Endothelial cell of umbilical vein (primary cell): ENCODE results near the gene TLE1.
"Not testable (repeated sequence)": the region's sequence is repeated elsewhere in the genome, so short reads cannot be mapped to it uniquely, and the experiment has no call there.

Experiments
- CTCF ChIP-seq, 2 donors: IDR thresholded peaks; 1 replicate in 1 of 2; 2 replicates in 1 of 2; pipeline ENCODE4 v1.5.1; 2011; ENCODE audit warnings: low read length in 2 of 2, mild to moderate bottlenecking in 2 of 2, moderate library complexity in 2 of 2, control low read depth in 1 of 2, inconsistent platforms in 1 of 2, low read depth in 1 of 2; ENCODE audit not compliant: insufficient read depth in 1 of 2; ENCODE audit errors: extremely low read depth in 1 of 2
- EZH2 ChIP-seq: IDR thresholded peaks from 2 replicates; pipeline ENCODE4 v1.6.1; 2012; ENCODE audit warnings: borderline replicate concordance, low read depth, mild to moderate bottlenecking, moderate library complexity, low read length, inconsistent platforms; ENCODE audit not compliant: severe bottlenecking
- FOS ChIP-seq: IDR thresholded peaks from 2 replicates; pipeline ENCODE4 v1.6.1; 2011; ENCODE audit warnings: mild to moderate bottlenecking, low read length, moderate library complexity, borderline replicate concordance; ENCODE audit not compliant: insufficient read depth
- JUN ChIP-seq: IDR thresholded peaks from 2 replicates; pipeline ENCODE4 v1.6.1; 2011; ENCODE audit warnings: borderline replicate concordance, low read depth; ENCODE audit not compliant: insufficient read length, insufficient read depth
- MAX ChIP-seq: IDR thresholded peaks from 2 replicates; pipeline ENCODE4 v1.6.1; 2011; ENCODE audit not compliant: insufficient read depth, insufficient read length
- MYC ChIP-seq: IDR thresholded peaks from one replicate; pipeline ENCODE4 v1.6.1; 2011; ENCODE audit warnings: mild to moderate bottlenecking, low read depth, low read length
- POLR2A ChIP-seq: IDR thresholded peaks from 2 replicates; pipeline ENCODE4 v1.6.1; 2012; ENCODE audit warnings: low read depth, mild to moderate bottlenecking, control low read depth, low read length
- POLR2AphosphoS5 ChIP-seq: IDR thresholded peaks from 2 replicates; pipeline ENCODE4 v1.6.1; 2012; ENCODE audit warnings: low read depth, mild to moderate bottlenecking, control low read depth, low read length, moderate library complexity; ENCODE audit not compliant: insufficient read depth

- not testable (repeated sequence) for TF ChIP-seq POLR2A; CTCF (IDR thresholded peaks at IDR 0.05; ENCODE audit: extremely low read depth in 1 of 2, insufficient read depth in 1 of 2, low read depth in 1 of 2, low read length in 2 of 2); FOS; MYC; EZH2; MAX; JUN
- TF ChIP-seq POLR2AphosphoS5: peak; percentile 11
Observed at GRCh38 chr9:81688262-81689092, 870 bp downstream of the TLE1 start.
